ENCODE results near the gene U2SURP. TPM values are rescaled to one million over a fixed set of nuclear protein-coding genes. Genes with fewer than 3 reads are reported as not detected.
"Not testable (repeated sequence)": the region's sequence is repeated elsewhere in the genome, so short reads cannot be mapped to it uniquely, and the experiment has no call there.

Gene U2SURP
- total RNA-seq, 1 experiment from 2014 or later, result 135 TPM

- DNase-seq (ENCODE audit: low read depth), result no peak
Measured at GRCh38 chr3:143011705-143012104, 10.3 kb downstream of the U2SURP start.

- no peak for DNase-seq (ENCODE audit: low read depth)
Measured at GRCh38 chr3:143014921-143015320, 13.6 kb downstream of the U2SURP start.

DNA sequence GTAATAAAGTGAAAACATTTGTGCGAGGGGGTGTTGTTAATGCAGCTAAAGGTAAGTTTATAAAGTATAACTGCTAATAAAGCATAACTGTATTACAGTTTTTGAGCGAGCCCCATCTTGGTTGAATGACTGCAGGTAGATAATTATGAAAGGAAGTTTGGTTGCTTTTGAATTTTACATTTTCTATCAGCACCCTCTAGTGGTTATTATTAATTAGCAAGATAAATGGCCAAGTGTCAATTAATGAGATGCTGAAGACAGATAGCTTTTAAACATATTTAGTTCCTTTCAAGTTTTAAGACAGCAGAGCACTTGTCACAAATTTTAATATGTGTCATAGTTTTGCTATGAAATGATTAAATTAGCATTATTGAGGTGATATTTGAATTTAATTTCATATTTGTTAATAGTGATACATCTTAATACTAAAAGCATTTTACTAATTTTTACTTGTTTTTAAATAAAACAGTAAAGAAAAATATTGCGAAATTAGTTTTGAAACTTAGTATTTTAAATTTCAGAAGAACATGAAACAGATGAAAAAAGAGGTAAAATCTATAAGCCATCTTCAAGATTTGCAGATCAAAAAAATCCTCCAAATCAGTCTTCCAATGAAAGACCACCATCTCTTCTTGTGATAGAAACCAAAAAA lies 15.1 kb downstream of the U2SURP start:
- no peak for DNase-seq (ENCODE audit: low read depth)

GRCh38 chr3:143024351-143024960 lies 23.1 kb downstream of the U2SURP start:
- no peak for DNase-seq (ENCODE audit: low read depth)

DNA sequence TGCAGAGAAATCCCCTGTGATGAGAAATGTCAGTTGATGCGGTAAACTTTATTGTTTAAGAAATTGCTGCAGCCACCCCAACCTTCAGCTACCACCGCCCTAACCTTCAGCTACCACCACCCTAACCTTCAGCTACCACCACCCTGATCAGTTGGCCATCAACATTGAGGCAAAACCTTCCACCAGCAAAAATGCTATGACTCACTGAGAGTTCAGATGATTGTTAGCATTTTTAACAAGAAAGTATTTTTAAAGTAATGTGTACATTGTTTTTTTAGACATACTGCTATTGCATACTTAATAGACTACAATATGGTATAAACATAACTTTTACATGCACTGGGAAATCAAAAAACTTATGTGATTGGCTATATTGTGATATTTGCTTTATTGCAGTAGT lies 30.0 kb downstream of the U2SURP start:
- no peak for DNase-seq (ENCODE audit: low read depth)

DNA sequence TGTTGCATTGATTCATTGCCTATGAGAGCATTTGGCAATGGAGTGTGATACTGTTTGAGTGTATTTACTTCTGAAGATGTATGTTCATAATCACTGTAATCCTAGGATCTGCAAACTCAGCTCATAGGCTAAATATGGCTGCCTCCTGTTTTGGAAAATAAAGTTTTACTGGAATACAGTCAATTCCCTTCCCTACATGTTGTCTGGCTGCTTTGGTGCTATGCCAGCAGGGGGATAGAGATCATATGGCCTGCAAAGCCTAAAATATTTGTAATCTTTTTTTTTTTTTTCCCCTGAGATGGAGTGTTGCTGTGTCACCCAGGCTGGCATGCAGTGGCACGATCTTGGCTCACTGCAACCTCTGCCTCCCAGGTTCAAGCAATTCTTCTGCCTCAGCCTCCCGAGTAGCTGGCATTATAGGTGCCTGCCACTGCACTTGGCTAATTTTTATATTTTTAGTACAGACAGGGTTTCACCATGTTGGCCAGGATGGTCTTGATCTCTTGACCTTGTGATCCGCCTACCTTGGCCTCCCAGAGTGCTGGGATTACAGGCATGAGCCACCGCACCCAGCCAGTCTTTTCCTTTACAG lies 30.5 kb downstream of the U2SURP start:
- DNase-seq (ENCODE audit: low read depth), result not testable (repeated sequence)

DNA sequence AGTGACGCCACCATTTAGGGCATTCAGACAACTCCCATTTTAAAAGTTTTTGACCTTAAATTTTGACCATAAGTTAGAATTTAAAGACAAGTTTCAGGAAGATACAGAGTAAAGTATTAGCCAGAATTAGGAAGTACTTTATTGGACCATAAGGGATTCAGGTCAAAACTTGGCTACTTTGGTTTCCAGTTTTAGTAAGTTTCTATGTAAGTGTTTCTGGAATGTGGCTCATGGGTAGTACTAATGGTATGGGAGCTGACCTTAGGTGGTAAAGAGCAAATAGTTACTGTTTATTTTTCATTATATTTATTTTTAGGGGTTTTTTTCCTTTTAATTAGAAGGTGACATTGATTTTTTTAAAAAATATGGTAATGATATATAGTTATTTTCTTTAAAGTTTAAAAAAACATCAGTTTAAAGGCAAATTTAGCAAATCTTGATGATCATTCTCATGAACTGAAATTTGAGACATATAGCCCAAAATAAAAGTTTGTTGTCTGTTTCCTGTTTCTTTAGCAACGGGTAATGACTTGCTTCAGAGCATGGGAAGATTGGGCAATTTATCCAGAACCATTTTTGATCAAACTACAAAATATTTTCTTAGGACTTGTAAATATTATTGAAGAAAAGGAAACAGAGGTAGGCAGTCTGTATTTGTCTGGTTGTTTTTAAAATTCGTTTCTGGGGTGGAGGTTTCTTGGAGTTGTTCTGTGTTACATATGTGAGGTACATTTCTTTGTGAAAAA lies 34.3 kb downstream of the U2SURP start:
- DNase-seq (ENCODE audit: low read depth), result no peak

DNA sequence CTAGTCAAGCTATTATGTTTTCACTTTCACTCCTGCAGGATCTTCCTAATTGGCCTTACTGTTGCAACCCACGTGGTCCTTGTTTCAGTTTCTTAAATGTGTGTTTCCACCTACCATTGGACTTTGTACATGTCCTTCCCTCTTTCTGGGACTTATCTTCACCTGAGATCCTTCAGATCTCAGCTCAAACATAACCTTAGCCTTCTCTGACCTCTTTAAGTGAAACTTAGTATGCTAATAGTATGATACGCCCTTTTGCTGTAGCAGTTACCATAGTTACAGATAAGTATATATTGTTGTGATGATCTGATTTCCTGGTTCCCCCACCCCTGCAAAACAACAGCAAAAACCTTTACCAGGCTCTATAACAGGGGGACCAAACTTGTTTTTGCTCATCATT lies 35.2 kb downstream of the U2SURP start:
- DNase-seq (ENCODE audit: low read depth), result no peak

GRCh38 chr3:143037867-143038266 lies 36.5 kb downstream of the U2SURP start:
- no peak for DNase-seq (ENCODE audit: low read depth)

DNA sequence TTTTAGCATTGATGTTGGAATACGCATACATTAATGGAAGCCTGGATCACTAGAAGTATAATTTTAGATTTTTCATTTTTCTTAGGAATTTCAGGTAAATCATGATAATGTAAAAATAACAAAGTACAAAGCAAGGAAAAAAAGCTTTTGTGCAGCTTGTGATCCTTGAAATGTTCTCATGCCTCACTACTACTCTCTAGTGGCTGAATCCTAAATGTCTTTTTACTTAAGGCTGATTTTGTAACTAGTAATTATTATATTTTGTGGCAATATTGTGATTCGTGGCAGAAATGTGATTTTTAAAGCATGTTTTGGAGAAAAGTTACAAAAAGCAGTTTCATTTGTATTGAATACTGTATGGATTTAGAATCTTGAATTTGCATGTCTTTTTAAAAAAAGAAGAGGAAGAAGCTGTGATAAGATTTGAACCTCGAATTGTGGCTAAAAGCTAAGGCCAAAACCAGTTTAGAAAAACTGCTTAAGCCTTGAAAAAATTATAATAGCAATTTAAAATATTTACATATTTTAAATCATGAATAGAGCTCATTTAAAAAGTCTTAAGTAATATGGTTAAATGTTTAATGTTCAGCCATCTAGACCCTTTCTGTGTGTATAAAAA lies 39.0 kb downstream of the U2SURP start:
- DNase-seq (ENCODE audit: low read depth), result no peak

- DNase-seq (ENCODE audit: low read depth), result no peak
Measured at GRCh38 chr3:143041903-143042302, 40.5 kb downstream of the U2SURP start.

DNA sequence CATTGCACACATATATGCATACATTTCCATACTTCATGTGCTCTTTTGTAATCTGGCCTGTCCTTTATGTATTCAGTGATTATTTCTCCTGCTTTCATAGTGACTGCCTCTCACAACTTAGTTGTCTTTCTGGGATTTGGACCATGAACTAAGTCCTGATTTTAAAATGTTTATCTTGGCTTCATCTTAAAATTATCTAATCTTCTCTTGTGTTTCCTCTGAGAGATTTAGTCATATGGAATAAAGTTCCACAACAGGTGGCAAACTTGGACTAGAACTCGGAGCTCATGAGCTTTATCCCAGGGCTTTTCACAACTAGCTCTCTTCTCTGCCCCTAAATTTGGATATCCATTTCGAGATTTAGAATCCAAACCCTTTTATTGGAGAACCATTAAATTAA lies 44.3 kb downstream of the U2SURP start:
- DNase-seq (ENCODE audit: low read depth), result no peak

DNA sequence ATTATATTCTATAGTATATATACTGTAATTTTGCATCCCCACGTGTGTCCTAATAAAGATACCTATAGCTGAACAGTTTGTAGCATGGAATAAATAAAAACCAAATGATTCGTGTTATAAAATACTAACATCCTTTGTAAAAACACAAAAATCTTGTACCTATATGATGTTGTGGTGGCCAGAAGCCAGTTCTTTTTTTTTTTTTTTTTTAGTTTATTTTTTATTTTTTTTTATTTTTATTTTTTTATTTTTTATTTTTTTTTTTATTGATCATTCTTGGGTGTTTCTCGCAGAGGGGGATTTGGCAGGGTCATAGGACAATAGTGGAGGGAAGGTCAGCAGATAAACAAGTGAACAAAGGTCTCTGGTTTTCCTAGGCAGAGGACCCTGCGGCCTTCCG lies 44.7 kb downstream of the U2SURP start:
- not testable (repeated sequence) for DNase-seq (ENCODE audit: low read depth)

DNA sequence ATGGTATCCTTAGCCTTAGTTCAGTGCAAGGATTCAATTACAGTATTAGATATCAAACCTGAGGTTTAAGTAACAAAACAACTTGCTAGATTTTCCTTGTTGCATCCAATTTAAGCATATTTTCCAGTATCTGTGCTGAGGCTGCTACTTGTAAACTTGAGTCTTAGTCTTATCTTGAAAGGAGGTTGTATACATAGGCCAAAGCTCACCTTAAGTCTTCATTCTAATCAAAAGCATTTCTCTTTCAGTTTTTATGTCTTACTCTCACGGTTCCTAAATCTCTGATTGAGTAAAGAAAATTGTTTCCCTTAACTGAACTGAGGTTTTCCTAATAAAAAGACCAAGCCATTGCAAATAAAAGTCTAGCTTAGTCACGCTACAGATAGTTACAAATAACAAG lies 52.6 kb downstream of the U2SURP start:
- DNase-seq (ENCODE audit: low read depth), result no peak

GRCh38 chr3:143056372-143056771 lies 55.0 kb downstream of the U2SURP start:
- no peak for DNase-seq (ENCODE audit: low read depth)

GRCh38 chr3:143060906-143061305 lies 59.5 kb downstream of the U2SURP start:
- DNase-seq (ENCODE audit: low read depth), result no peak

DNA sequence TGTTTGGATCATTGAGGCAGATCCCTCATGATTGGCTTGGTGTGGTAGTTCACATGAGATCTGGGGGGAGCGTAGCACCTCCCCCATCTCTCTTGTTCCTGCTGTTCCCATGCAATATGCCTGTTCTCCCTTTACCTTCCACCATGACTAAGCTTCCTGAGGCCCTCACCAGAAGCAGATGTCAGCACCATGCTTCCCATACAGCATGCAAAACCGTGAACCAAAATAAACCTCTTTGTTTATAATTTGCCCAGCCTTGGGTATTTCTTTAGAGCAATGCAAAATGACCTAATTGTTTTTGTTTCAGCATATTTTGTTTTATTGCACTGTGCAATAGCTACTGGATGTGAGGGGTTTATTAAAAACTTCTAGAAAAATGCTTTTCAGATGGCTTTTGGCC lies 61.6 kb downstream of the U2SURP start:
- no peak for DNase-seq (ENCODE audit: low read depth)

- DNase-seq (ENCODE audit: low read depth), result no peak
Measured at GRCh38 chr3:143064777-143065176, 63.4 kb downstream of the U2SURP start.

DNA sequence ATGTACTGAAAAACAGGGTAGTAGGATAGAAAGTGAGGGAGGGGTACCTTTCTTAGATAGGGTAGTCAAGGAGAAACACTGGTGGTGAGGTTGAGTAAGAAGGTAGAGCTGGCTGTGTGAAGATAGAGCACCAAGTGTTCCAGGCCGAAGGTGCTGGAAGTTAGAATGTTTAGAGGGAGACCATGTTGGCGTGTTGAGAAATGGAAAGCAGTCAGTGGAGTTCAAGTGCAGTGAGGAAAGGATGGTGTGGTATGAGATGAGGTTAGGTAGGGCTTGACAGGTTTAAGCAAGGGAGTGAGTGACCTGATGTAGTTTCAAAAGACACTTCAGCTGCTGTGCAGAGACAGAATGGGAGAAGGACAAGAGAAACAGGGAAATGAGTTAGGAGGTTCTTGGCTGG lies 64.0 kb downstream of the U2SURP start:
- no peak for DNase-seq (ENCODE audit: low read depth)

DNA sequence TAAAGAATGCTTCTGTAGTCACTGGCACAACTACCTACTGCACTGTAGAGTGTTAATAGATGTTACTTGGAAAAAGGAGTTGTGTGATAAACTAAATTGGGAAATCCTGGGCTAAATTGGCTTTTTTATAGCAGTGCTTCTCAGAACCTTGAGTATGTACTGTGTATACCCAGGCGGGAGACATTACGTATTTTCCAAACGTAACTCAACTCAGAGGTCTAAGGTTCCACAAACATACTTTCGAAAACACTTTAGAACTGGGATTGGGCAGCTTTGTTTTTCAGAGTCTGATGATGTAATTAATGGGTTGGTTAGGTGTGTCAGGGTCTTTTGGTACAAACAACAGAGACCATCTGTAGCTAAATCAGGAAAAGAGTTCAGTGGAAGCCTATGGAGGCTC lies 64.7 kb downstream of the U2SURP start:
- no peak for DNase-seq (ENCODE audit: low read depth)

GRCh38 chr3:143067201-143067600 lies 65.8 kb downstream of the U2SURP start:
- no peak for DNase-seq (ENCODE audit: low read depth)

- no peak for DNase-seq (ENCODE audit: low read depth)
Measured at GRCh38 chr3:143068059-143068458, 66.7 kb downstream of the U2SURP start.
